ENCODE data around the gene CENPE. TPM values are rescaled to one million over a fixed set of nuclear protein-coding genes. Genes with fewer than 3 reads are reported as not detected.

Gene CENPE
- polyA plus RNA-seq, 1 donor (not counting 4 experiments of a cell fraction or from before 2014, with no cell fraction given), result 6.1 TPM

- peak overlapping the region; percentile 84 for H3K27ac ChIP-seq (ENCODE audit: control insufficient read depth, insufficient read depth, low read length)
- dilution Hi-C loops (cut with MboI; ENCODE audit: extremely low pct_ligation_motif_present, low sequenced_read_pairs), result no loop called here
- peak overlapping the region; percentile 78 for H3K4me2 ChIP-seq (ENCODE audit: control insufficient read depth, extremely low read depth, insufficient read depth, low read depth, low read length)
- no peaks in the 10 kb centered on the region for H3K9me3 ChIP-seq (ENCODE audit: control insufficient read depth, low read depth, low read length)
- FAIRE-seq, result no peak
- TF ChIP-seq CTCF (optimal IDR thresholded peaks at IDR 0.05 in 1 of 3, IDR thresholded peaks at IDR 0.05 in 1 of 3, conservative IDR thresholded peaks at IDR 0.05 in 1 of 3; ENCODE audit: extremely low read depth in 1 of 3, insufficient read depth in 2 of 3, low read length in 3 of 3) (peak in 1 of 3 experiments; percentile 12), EZH2 (IDR thresholded peaks at IDR 0.05; ENCODE audit: low read length) (no peak)
- no peaks in the 10 kb centered on the region for H4K20me1 ChIP-seq (ENCODE audit: control insufficient read depth, extremely low read depth, insufficient read depth, low read length)
- no peaks in the 10 kb centered on the region for H3K36me3 ChIP-seq (ENCODE audit: control insufficient read depth in 2 of 2, extremely low read depth in 1 of 2, insufficient read depth in 2 of 2, low read length in 2 of 2)
- H3K9ac ChIP-seq (ENCODE audit: control insufficient read depth, extremely low read depth, insufficient read depth, low read length), result peak overlapping the region; percentile 92
- no peaks in the 10 kb centered on the region for H3K27me3 ChIP-seq (ENCODE audit: control insufficient read depth, extremely low read depth, insufficient read depth, low read length)
- peaks cover 35% of the 10 kb centered on the region for H3K79me2 ChIP-seq (ENCODE audit: control insufficient read depth, insufficient read depth, low read length)
- peaks cover 23% of the 10 kb centered on the region for H3K4me1 ChIP-seq (ENCODE audit: control insufficient read depth, extremely low read depth, insufficient read depth, low read length)
- no peaks in the 10 kb centered on the region for H3K9me1 ChIP-seq (ENCODE audit: control insufficient read depth, extremely low read depth, insufficient read depth, low read length)
- DNase-seq (ENCODE audit: low read depth, low spot score), result no peak
- peak overlapping the region; percentile 58 to 78 (median 77) for H3K4me3 ChIP-seq (ENCODE audit: control insufficient read depth in 2 of 3, extremely low read depth in 1 of 3, insufficient read depth in 2 of 3, low read depth in 1 of 3, low read length in 3 of 3)
- peak overlapping the region; percentile 95 for H2AFZ ChIP-seq (ENCODE audit: control insufficient read depth, low read length)
These were observed 122.0 kb downstream of the CENPE start for GRCh38 chr4:103075894-103076746.

GRCh38 chr4:103075435-103075893 lies 122.7 kb downstream of the CENPE start:
- peak overlapping the region; percentile 92 for H3K9ac ChIP-seq (ENCODE audit: control insufficient read depth, extremely low read depth, insufficient read depth, low read length)
- no peaks in the 10 kb centered on the region for H3K9me3 ChIP-seq (ENCODE audit: control insufficient read depth, low read depth, low read length)
- H2AFZ ChIP-seq (ENCODE audit: control insufficient read depth, low read length), result peak overlapping the region; percentile 95
- FAIRE-seq (no peak), DNase-seq (ENCODE audit: low read depth, low spot score) (no peak)
- H3K36me3 ChIP-seq (ENCODE audit: control insufficient read depth in 2 of 2, extremely low read depth in 1 of 2, insufficient read depth in 2 of 2, low read length in 2 of 2), result no peaks in the 10 kb centered on the region
- peak overlapping the region; percentile 84 for H3K27ac ChIP-seq (ENCODE audit: control insufficient read depth, insufficient read depth, low read length)
- no peaks in the 10 kb centered on the region for H4K20me1 ChIP-seq (ENCODE audit: control insufficient read depth, extremely low read depth, insufficient read depth, low read length)
- H3K27me3 ChIP-seq (ENCODE audit: control insufficient read depth, extremely low read depth, insufficient read depth, low read length), result no peaks in the 10 kb centered on the region
- H3K9me1 ChIP-seq (ENCODE audit: control insufficient read depth, extremely low read depth, insufficient read depth, low read length), result no peaks in the 10 kb centered on the region
- TF ChIP-seq CTCF (optimal IDR thresholded peaks at IDR 0.05 in 1 of 3, IDR thresholded peaks at IDR 0.05 in 1 of 3, conservative IDR thresholded peaks at IDR 0.05 in 1 of 3; ENCODE audit: extremely low read depth in 1 of 3, insufficient read depth in 2 of 3, low read length in 3 of 3) (no peak), EZH2 (IDR thresholded peaks at IDR 0.05; ENCODE audit: low read length) (no peak)
- dilution Hi-C loops (cut with MboI; ENCODE audit: extremely low pct_ligation_motif_present, low sequenced_read_pairs), result no loop called here
- peak overlapping the region; percentile 78 for H3K4me2 ChIP-seq (ENCODE audit: control insufficient read depth, extremely low read depth, insufficient read depth, low read depth, low read length)
- peaks cover 35% of the 10 kb centered on the region for H3K79me2 ChIP-seq (ENCODE audit: control insufficient read depth, insufficient read depth, low read length)
- peak overlapping the region; percentile 58 to 78 (median 77) for H3K4me3 ChIP-seq (ENCODE audit: control insufficient read depth in 2 of 3, extremely low read depth in 1 of 3, insufficient read depth in 2 of 3, low read depth in 1 of 3, low read length in 3 of 3)
- H3K4me1 ChIP-seq (ENCODE audit: control insufficient read depth, extremely low read depth, insufficient read depth, low read length), result peaks cover 23% of the 10 kb centered on the region

Measured in keratinocyte (primary cell).